Stimulated activated CD8-positive, alpha-beta memory T cell treated with anti-CD3 and anti-CD28 coated beads, Interleukin-2, amount 100 ng/mL, for 1 hour (primary cell): ENCODE results near the gene PLCB4.

Source experiments
- DNase-seq, 2 donors: peaks; one replicate each; pipeline ENCODE4 v3.0.0-alpha.2; 2020; ENCODE audit warnings: low read depth in 2 of 2

Gene PLCB4

GRCh38 chr20:9179193-9179802 is 110.4 kb downstream of the PLCB4 start:
- DNase-seq: no peak

GRCh38 chr20:9179867-9180266 is 111.0 kb downstream of the PLCB4 start:
- no peak for DNase-seq

GRCh38 chr20:9180481-9181257 is 111.8 kb downstream of the PLCB4 start:
- DNase-seq: no peak

DNA sequence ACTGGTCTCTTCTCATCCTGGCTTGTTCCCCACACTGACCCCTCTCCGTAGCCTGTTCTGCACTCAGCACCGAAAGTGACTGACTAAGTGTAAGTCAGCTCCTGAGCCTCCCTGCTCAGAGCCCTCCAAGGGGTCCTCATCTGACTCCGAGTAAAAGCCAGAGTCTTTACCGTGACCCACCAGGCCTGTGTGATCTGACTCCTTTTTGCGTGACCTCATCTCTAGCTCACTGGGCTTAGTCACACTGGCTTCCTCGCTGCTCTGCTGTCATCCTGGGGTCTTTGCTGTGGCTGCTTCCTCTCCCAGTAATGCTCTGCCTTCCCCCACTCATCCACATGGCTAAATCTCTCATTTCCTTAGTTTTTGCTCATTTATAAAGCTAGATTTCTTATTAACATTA is 116.6 kb downstream of the PLCB4 start:
- DNase-seq: no peak

- DNase-seq: no peak
These were observed 117.5 kb downstream of the PLCB4 start for GRCh38 chr20:9186396-9186795.

- no peak for DNase-seq
These were observed 126.1 kb downstream of the PLCB4 start for GRCh38 chr20:9195031-9195430.

DNA sequence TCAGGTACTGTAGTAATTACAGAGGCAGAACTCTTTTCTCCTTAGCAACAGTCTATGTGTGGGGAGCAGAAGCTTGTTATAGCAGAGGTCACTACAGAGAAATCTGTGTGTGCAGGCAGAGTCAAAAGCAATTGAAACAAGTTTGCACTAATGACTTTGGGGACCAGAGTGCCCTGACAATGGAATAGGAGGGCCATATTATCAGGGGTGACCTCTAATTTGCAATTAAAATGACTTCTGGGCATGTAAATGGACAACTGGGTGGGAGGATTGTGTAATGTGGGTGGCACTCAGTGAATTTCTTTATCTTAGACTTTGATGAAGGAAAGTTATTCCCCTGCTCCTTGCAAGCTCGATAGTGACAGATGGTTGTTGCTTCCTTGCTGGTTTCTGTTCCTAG is 127.2 kb downstream of the PLCB4 start:
- DNase-seq: no peak

- DNase-seq: no peak
These were observed 129.6 kb downstream of the PLCB4 start for GRCh38 chr20:9198460-9198859.

- no peak for DNase-seq
These were observed 131.3 kb downstream of the PLCB4 start for GRCh38 chr20:9200196-9200595.

DNA sequence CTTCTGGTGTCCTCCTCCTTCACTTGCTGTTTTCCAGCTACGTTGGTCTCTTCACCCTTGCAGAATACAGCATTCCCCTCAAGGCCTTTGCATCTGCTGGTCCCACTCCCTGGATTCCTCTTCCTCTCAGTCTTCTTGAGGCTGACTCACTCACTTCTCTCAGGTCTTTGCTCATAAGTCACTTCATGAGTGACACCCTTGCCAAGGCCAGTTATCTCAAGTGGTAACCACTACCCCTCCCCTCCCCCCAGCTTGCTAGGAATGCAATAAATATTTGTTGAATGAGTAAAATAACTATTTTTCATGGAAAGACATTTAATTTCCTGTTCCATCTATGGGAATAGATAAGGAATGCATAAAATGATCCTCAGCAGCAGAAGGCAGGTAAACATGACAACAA is 131.7 kb downstream of the PLCB4 start:
- DNase-seq: no peak

GRCh38 chr20:9202420-9203080 is 133.7 kb downstream of the PLCB4 start:
- no peak for DNase-seq

DNA sequence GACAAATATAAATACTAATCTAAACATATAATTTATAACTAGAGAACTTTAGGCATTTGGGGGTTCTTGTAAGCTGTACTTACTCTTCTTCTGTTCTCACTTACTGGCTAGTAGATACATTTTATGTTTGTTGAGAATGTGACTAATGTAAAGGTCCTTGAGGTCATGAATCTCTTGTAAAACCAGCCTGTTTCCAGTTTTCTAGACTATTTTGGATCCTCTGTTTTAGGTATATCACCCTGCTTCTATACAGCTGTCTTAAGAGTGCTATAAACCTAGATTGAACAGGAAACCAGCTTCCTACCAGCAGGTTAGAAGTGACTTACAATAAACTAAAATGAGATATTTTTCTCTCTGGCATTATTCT is 134.2 kb downstream of the PLCB4 start:
- DNase-seq: no peak

- DNase-seq: no peak
These were observed 136.1 kb downstream of the PLCB4 start for GRCh38 chr20:9204979-9205378.

DNA sequence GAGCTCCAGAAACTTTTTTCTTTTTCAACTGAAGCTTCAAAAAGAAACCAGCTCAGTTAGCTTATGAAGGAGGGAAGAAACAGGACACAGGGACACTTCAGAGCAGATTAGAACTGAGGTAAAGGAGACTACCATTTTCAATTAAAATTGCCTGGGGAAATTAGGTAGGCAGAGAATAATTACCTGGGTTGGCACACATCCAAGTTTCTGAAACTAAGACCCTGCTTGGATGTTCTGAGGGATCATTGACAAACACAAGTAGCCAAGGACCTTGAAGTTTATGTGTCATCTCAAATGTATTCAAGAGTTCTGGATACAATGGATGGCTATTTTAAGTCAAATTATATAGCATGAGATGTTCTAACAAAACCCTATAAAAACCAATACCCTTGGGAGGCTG is 137.6 kb downstream of the PLCB4 start:
- DNase-seq: no peak

- DNase-seq: no peak
These were observed 138.4 kb downstream of the PLCB4 start for GRCh38 chr20:9207253-9207652.

DNA sequence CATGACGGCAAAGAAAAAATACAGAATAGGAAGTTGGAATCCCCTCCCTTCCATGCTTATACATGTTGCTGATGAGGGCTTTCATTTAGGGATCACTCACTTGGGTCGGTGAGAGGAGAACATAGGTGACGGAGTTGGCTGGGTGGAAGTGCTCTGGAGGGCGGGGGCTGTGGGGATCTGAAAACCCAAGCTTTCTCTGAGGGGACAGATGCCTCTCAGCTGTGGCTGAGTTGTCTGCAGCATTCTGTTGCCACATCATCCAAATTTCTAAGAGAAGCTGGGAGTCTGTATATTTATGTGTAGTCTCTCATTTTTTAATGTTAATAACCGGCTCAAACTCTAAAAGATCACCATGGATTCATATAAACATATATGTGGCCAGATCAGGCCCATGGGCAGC is 141.5 kb downstream of the PLCB4 start:
- no peak for DNase-seq

- DNase-seq: no peak
These were observed 142.3 kb downstream of the PLCB4 start for GRCh38 chr20:9211016-9211760.

DNA sequence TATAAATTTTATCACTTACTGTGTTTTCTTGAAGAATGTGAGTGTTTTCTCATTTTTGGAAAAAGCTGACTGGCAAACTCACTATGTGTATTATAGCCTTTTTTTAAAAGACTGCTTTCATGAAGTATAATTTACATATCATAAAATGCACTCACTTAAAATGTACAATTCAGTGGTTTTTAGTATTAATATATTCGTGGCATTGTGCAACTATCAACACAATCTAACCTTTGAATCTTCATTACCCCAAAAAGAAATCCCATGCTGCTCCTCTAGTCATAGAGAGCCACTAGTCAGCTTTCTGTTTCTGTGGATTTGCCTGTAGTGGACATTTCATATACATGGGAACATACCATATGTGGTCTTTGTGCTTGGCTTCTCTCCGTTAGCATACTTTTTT is 143.8 kb downstream of the PLCB4 start:
- DNase-seq: no peak

DNA sequence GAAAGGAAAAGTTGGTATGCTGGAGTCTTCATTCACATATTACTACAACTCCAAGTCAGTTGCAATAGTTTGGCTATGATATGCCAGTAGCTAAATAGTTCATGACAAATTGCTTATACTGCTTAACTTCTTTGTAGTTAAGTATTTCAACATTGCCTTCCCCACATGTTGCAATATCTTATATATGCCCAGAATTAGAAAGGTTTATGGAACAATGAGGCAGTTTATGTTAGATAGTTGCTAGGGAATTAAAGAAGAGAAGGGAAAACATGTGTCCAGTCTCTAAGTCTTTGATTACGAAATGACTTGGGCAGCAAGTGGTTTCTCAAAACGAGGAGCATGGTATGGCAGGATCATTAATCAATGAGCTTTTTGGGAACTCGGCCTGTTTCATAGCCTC is 145.8 kb downstream of the PLCB4 start:
- no peak for DNase-seq

GRCh38 chr20:9215539-9215938 is 146.7 kb downstream of the PLCB4 start:
- no peak for DNase-seq

DNA sequence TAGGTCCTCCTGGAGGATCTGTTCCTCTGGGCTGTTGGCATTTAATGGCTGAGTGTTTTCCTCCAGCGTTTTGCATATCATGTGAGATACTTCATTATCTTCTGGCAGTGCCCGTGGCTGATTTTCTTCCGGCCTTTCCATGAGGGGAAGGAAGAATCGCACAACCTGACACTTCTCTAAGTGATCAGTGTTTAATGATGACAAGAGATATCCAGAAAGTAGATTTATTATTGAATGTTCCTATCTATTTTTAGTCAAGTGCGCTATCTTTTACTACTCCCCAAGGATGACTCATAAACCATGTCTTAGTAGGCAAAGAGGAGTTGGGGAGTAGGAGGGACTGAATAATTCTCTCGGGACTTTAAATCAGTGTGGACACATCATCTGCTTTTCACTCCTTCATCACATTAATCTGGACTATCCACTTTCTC is 149.7 kb downstream of the PLCB4 start:
- no peak for DNase-seq

DNA sequence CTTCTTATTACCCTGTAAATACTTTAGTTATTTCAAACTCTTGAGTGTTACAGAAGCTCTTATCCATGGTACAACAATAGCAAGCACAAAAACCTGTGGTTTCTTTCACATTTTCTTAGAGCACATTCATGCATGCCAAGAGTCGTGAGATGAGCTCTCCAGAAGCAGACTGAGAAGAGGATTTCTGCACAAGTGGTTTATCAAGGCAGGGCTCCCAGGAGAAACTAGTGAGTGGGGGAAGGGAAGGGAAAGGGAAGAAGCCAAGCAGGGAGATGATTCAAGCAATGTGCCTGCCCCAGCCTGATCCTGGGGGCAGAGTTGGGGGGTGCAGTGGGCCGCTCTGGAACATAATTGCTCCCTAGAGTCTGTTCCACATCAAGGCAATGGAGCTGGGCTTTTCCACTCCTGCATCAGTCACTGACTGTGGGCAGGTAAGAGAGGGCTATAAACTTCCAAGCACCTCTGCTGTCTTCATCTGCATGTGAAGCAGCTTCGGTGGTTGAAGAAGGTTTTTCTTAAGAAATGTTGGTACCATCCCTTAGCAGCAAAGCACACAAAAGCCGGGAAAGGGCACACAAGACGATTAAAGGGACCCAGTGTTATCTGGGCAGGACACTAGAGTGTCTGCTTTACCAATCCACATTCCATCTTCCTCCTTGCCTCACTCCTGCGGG is 152.1 kb downstream of the PLCB4 start:
- DNase-seq: no peak
